Gastroesophageal sphincter (tissue), 3 donors: ENCODE measurements around the gene SLC30A2.

Source experiments
- CTCF ChIP-seq, 4 experiments: fragments of 200-600 bp in 2 of 4; fragments of 450-650 bp in 2 of 4; sonication (generic) in 1 of 4; IDR thresholded peaks; one replicate each; pipeline ENCODE4 v1.5.1; 2017 to 2019; ENCODE audit warnings: antibody characterized with exemption in 4 of 4, mild to moderate bottlenecking in 2 of 4, moderate library complexity in 2 of 4
- POLR2AphosphoS5 ChIP-seq: sonication (generic); formaldehyde crosslinking; IDR thresholded peaks from one replicate; pipeline ENCODE4 v1.6.1; 2017; ENCODE audit warnings: antibody characterized with exemption

GRCh38 chr1:26020941-26021646 lies 24.8 kb downstream of the SLC30A2 start:
- TF ChIP-seq POLR2AphosphoS5 (no peak), CTCF (IDR thresholded peaks at IDR 0.05) (no peak)
